ENCODE data around the gene PTPN1.

DNA sequence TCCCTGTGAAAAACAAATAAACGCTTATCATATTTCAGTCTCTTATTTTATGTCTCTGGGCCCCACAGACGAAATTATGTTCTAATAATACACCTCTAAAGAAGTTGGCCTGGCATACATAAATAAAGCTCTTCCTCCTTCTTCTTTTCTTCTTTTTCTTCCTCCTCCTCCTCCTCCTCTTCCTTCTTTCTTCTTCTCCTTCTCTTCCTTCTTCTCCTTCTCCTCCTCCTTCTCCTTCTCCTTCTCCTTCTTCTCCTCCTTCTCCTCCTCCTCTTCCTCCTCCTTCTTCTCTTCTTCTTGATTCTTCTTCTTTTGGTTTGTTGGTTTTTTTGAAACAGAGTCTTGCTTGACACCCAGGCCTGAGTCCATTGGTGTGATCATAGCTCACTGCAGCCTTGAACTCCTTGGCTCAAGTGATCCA, 41.8 kb upstream of the PTPN1 start:
- no peak for TF ChIP-seq ZNF473 (tag by site-specific recombination; IDR thresholded peaks at IDR 0.05)
- TF ChIP-seq ZBTB20 (tag by site-specific recombination; IDR thresholded peaks at IDR 0.05), result no peak
- no peak for TF ChIP-seq SCRT1 (tag by site-specific recombination; IDR thresholded peaks at IDR 0.05; ENCODE audit: borderline replicate concordance)
- TF ChIP-seq, protein P1, sequence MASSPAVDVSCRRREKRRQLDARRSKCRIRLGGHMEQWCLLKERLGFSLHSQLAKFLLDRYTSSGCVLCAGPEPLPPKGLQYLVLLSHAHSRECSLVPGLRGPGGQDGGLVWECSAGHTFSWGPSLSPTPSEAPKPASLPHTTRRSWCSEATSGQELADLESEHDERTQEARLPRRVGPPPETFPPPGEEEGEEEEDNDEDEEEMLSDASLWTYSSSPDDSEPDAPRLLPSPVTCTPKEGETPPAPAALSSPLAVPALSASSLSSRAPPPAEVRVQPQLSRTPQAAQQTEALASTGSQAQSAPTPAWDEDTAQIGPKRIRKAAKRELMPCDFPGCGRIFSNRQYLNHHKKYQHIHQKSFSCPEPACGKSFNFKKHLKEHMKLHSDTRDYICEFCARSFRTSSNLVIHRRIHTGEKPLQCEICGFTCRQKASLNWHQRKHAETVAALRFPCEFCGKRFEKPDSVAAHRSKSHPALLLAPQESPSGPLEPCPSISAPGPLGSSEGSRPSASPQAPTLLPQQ (tag by site-specific recombination; IDR thresholded peaks at IDR 0.05), result no peak
- TF ChIP-seq, protein P2, sequence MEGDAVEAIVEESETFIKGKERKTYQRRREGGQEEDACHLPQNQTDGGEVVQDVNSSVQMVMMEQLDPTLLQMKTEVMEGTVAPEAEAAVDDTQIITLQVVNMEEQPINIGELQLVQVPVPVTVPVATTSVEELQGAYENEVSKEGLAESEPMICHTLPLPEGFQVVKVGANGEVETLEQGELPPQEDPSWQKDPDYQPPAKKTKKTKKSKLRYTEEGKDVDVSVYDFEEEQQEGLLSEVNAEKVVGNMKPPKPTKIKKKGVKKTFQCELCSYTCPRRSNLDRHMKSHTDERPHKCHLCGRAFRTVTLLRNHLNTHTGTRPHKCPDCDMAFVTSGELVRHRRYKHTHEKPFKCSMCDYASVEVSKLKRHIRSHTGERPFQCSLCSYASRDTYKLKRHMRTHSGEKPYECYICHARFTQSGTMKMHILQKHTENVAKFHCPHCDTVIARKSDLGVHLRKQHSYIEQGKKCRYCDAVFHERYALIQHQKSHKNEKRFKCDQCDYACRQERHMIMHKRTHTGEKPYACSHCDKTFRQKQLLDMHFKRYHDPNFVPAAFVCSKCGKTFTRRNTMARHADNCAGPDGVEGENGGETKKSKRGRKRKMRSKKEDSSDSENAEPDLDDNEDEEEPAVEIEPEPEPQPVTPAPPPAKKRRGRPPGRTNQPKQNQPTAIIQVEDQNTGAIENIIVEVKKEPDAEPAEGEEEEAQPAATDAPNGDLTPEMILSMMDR (tag by site-specific recombination; IDR thresholded peaks at IDR 0.05), result no peak
- no peak for TF ChIP-seq ZNF560 (tag by site-specific recombination; IDR thresholded peaks at IDR 0.05; ENCODE audit: borderline replicate concordance)
- no peak for TF ChIP-seq MEIS1 (CRISPR knock-in tag; IDR thresholded peaks at IDR 0.05; ENCODE audit: borderline replicate concordance)
- TF ChIP-seq, protein P3, sequence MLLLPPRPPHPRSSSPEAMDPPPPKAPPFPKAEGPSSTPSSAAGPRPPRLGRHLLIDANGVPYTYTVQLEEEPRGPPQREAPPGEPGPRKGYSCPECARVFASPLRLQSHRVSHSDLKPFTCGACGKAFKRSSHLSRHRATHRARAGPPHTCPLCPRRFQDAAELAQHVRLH (tag by site-specific recombination; IDR thresholded peaks at IDR 0.05), result no peak
- TF ChIP-seq ZNF404 (tag by site-specific recombination; IDR thresholded peaks at IDR 0.05), result no peak
